Measurements from ENCODE around the gene PSG5.
"Not testable (repeated sequence)": the region's sequence is repeated elsewhere in the genome, so short reads cannot be mapped to it uniquely, and the experiment has no call there.

PSG5 gene

GRCh38 chr19:43181869-43182771, 4.2 kb downstream of the PSG5 start:
- DNase-seq (ENCODE audit: low read depth) = not testable (repeated sequence)

DNA sequence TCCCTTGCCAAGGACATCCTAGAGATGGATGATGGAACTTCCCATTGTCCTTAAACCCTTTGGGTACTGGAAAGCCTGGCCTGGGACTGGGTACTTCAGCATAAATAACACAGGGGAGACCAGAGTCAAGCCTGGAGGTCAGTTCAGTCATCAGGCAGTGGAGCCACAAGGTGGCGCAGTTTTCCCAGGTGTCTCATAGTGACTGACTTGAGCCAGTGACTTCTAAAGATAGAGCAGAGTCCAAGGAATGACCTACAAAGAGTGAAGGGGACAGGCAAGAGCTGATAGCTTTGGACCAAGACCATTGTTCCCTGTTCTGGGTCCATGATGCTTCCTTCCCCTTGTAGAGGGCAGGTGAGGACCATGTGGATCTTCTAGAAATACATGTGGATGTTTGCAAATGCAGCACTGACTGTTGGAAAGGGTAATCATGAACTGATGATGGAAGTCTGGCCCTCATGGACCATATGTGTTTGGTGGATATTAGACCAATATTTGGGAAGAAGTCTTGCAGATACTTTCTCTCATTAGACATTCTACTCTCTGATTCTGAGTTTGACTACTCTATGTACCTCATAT, 6.7 kb downstream of the PSG5 start:
- not testable (repeated sequence) for DNase-seq (ENCODE audit: low read depth)

- not testable (repeated sequence) for DNase-seq (ENCODE audit: low read depth)
These were observed 7.8 kb downstream of the PSG5 start for GRCh38 chr19:43178577-43178976.

- not testable (repeated sequence) for DNase-seq (ENCODE audit: low read depth)
These were observed 20.4 kb downstream of the PSG5 start for GRCh38 chr19:43165906-43166305.

DNA sequence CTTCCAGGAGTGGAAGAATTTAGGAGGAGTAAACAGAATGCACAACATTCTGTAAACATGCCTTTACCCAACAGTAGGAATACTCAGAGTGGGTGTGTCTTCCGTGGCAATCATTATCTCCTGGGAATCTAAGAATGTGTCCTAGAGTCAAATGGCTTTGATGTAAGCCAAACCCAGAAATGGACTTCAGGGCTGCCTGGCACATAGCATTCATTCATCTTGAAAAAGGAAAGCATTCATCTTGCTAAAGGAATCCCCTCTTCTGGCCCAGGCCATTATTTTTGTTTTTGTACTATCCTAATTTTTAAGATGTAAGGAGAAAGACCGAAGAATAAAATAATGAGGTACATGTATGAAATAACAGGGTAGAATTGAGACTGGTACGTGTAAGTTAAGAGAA, 23.2 kb downstream of the PSG5 start:
- DNase-seq (ENCODE audit: low read depth) = not testable (repeated sequence)

- DNase-seq (ENCODE audit: low read depth) = not testable (repeated sequence)
These were observed 24.1 kb downstream of the PSG5 start for GRCh38 chr19:43162261-43162660.

GRCh38 chr19:43152214-43152613, 34.1 kb downstream of the PSG5 start:
- no peak for DNase-seq (ENCODE audit: low read depth)

GRCh38 chr19:43149788-43150187, 36.5 kb downstream of the PSG5 start:
- DNase-seq (ENCODE audit: low read depth) = not testable (repeated sequence)

DNA sequence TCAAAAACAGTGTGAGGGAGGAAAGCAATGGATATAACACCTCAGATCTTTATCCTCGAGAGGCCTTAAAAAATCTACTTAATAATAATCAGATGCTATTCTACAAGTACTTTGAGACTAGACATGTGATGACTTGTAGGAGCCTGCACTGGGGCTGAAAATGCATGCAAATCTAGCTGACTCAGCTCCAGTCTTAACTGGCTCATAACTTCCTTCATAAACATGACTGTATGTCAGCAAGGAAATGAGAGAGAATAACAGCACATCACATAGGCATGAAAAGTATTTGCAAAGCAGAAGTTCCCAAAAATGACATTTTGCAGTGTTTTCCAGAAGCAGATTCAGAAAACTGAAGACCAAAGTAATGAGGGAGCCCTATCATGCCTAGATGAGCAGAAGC, 38.1 kb downstream of the PSG5 start:
- no peak for DNase-seq (ENCODE audit: low read depth)

- not testable (repeated sequence) for DNase-seq (ENCODE audit: low read depth)
These were observed 44.6 kb downstream of the PSG5 start for GRCh38 chr19:43141763-43142162.

GRCh38 chr19:43132696-43133095, 53.6 kb downstream of the PSG5 start:
- no peak for DNase-seq (ENCODE audit: low read depth)

GRCh38 chr19:43131281-43131842, 55.0 kb downstream of the PSG5 start:
- not testable (repeated sequence) for DNase-seq (ENCODE audit: low read depth)

GRCh38 chr19:43129197-43129596, 57.1 kb downstream of the PSG5 start:
- not testable (repeated sequence) for DNase-seq (ENCODE audit: low read depth)

DNA sequence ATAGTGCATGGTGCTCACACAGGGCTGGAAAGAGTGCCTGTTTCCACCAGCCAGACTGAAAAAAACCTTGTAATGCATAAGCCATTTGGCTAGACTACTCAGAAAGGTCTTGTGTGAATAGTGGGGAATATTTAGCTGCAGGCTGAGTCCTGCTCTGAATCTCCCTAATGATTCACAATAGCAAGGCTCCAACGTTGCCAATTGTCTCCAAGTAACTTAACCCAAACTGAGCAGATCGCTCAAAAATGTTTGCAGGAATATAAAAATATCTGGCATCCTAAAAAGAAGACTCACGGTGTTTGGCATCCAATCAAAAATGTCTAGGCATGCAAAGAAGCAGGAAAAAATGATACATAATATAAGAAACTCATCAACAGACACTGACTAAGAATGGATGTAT, 59.0 kb downstream of the PSG5 start:
- DNase-seq (ENCODE audit: low read depth) = not testable (repeated sequence)

GRCh38 chr19:43126720-43127119, 59.6 kb downstream of the PSG5 start:
- DNase-seq (ENCODE audit: low read depth) = no peak

DNA sequence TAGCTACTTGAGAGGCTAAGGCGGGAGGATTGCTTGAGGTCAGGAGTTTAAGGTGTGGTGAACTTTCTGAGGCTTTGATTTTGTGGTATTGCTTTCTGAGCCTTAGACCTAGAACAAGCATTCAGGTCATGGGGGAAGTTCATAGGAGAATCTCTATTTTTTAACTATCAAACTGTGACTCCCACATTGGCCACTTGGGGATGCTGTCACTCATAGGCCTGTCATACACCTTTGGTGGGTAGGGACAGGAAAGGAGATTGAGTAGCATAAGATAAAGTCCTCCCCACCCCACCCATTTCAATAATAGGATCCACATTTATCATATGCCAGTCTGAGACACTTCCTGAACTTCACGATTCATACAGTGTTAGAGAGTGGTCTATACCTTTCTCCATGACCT, 62.0 kb downstream of the PSG5 start:
- DNase-seq (ENCODE audit: low read depth) = no peak

DNA sequence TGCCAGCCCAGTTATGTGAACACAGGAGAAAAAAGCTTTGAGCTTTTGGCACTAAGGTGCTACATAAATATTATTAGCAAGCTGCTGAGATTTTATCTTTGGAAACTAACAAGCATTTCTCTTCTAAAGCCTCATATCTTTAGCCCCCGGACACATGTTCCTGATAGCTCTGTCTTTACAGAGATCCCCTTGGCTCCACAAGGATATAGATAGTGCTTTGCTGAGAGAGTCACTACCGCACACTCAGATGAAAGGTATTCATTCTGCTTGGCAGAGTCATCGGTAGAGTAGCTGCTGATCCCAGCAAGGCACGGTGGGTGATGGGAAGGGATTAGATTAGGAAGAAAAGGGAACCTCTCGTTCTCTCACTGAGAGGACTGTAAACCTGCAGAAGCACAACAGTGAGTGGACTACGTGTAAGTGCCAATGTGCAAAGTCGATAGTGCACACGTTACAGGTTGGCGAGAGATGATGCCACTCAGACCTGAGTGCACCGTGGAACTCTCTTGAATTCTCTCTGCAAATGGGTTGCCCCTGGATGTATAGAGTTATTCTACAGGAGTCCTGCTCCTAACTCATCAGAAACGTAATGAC, 65.8 kb downstream of the PSG5 start:
- not testable (repeated sequence) for DNase-seq (ENCODE audit: low read depth)

DNA sequence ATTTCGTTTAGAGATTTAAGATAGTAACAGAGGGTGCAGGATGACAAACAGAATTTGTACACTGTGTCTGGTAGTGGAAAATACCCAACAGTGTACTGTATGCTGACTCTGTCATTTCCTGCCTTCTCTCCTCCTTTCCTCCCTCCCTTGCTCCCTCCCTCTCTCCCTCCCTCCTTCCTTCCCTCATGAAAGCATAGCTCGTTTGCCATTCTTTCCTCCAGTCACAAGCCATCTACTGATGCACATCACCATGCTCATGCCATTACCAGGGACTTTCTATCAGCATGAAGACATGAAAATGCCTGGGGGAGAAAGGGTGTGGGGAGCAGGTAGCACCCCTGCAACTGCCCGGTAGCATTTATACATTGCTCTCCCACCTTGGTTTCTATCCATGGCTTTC, 66.8 kb downstream of the PSG5 start:
- not testable (repeated sequence) for DNase-seq (ENCODE audit: low read depth)

All from stimulated activated CD8-positive, alpha-beta memory T cell treated with anti-CD3 and anti-CD28 coated beads, Interleukin-12 subunit alpha, Interleukin-12 subunit beta, amount 100 ng/mL, for 4 hours (primary cell).